ENCODE results near the gene ADO.

- TF ChIP-seq CTCF (IDR thresholded peaks at IDR 0.05) (no peak), POLR2AphosphoS5 (IDR thresholded peaks at IDR 0.05) (no peak)
Measured at GRCh38 chr10:62772186-62772974, 32.1 kb upstream of the ADO start.
